Uterine smooth muscle cell (primary cell): ENCODE results near the gene SCFD2. TPM values are rescaled to one million over a fixed set of nuclear protein-coding genes. Genes with fewer than 3 reads are reported as not detected.

Experiments
- total RNA-seq: library from RNA; depleted of rRNA; stranded (reverse); fragments of >200 nt; gene quantifications from 2 replicates; pipeline ENCODE4 v1.2.3, GENCODE V29; 2014

The SCFD2 gene
- 25.5 and 49.9 TPM in 2 replicates for total RNA-seq

GRCh38 chr4:53365486-53366300 lies at the start of gene SCFD2:
Gene SCFD2, minus strand, starts transcription at chr4:53366061.

GRCh38 chr4:53377319-53378170 lies 11.7 kb upstream of the SCFD2 start, which contains the start of gene FIP1L1:
Gene FIP1L1, plus strand, starts transcription at chr4:53377641. Its CDS starts 198 bp downstream, at chr4:53377839.

GRCh38 chr4:52861879-52862616 lies 503.8 kb downstream of the SCFD2 start, which contains the start of gene RASL11B:
Gene RASL11B, plus strand, starts transcription at chr4:52862317. Its CDS starts 191 bp downstream, at chr4:52862508.

Other genes with a start within 250 kb of the SCFD2 start
- 72.7 and 84.8 TPM in 2 replicates for gene FIP1L1, start 11.6 kb upstream of the SCFD2 start, total RNA-seq
- 0.11 and 0.25 TPM in 2 replicates for gene LNX1, start 225.4 kb upstream of the SCFD2 start, total RNA-seq